HEK293 (cell line): Measurements from ENCODE around the gene CACNG7.

Experiments
- CTCF ChIP-seq: fragments of 450-650 bp; formaldehyde crosslinking; IDR thresholded peaks from 2 replicates; pipeline ENCODE4 v1.5.1; 2016; ENCODE audit warnings: missing biosample characterization, missing genetic modification characterization
- GLIS1 ChIP-seq: fragments of 450-650 bp; formaldehyde crosslinking; IDR thresholded peaks from 2 replicates; pipeline ENCODE4 v1.5.1; 2016; ENCODE audit warnings: missing biosample characterization, missing genetic modification characterization
- WT1 ChIP-seq: fragments of 450-650 bp; formaldehyde crosslinking; IDR thresholded peaks from 2 replicates; pipeline ENCODE4 v1.5.1; 2016; ENCODE audit warnings: missing biosample characterization, missing genetic modification characterization
- YY1 ChIP-seq: fragments of 450-650 bp; formaldehyde crosslinking; IDR thresholded peaks from 2 replicates; pipeline ENCODE4 v1.5.1; 2018; ENCODE audit warnings: missing biosample characterization, missing genetic modification characterization
- ZNF214 ChIP-seq: fragments of 450-650 bp; formaldehyde crosslinking; IDR thresholded peaks from 2 replicates; pipeline ENCODE4 v1.5.1; 2017; ENCODE audit warnings: missing biosample characterization, mild to moderate bottlenecking, missing genetic modification characterization, borderline replicate concordance
- ZNF24 ChIP-seq: fragments of 450-650 bp; formaldehyde crosslinking; IDR thresholded peaks from 2 replicates; pipeline ENCODE4 v1.5.1; 2016; ENCODE audit warnings: missing biosample characterization, missing genetic modification characterization
- ZNF501 ChIP-seq: fragments of 450-650 bp; formaldehyde crosslinking; IDR thresholded peaks from 2 replicates; pipeline ENCODE4 v1.5.1; 2016; ENCODE audit warnings: missing biosample characterization, missing genetic modification characterization
- ZNF530 ChIP-seq: fragments of 450-650 bp; formaldehyde crosslinking; IDR thresholded peaks from 2 replicates; pipeline ENCODE4 v1.5.1; 2016; ENCODE audit warnings: low read depth, missing biosample characterization, missing genetic modification characterization
- ZNF585B ChIP-seq: fragments of 450-650 bp; formaldehyde crosslinking; IDR thresholded peaks from 2 replicates; pipeline ENCODE4 v1.5.1; 2016; ENCODE audit warnings: missing biosample characterization, missing genetic modification characterization
- ZSCAN4 ChIP-seq: fragments of 450-650 bp; formaldehyde crosslinking; IDR thresholded peaks from 2 replicates; pipeline ENCODE4 v1.5.1; 2017; ENCODE audit warnings: missing biosample characterization, missing genetic modification characterization
- TF ChIP-seq, protein P1 (sequence below): fragments of 450-650 bp; formaldehyde crosslinking; IDR thresholded peaks from 2 replicates; pipeline ENCODE4 v1.5.1; 2016; ENCODE audit warnings: missing biosample characterization, missing genetic modification characterization

GRCh38 chr19:53969366-53969765 is 60.3 kb downstream of the CACNG7 start:
- TF ChIP-seq CTCF (tag by site-specific recombination) (no peak), ZNF530 (tag by site-specific recombination) (no peak), ZNF585B (tag by site-specific recombination) (no peak), ZNF501 (tag by site-specific recombination) (no peak), ZNF24 (tag by site-specific recombination) (no peak), YY1 (tag by site-specific recombination) (no peak), WT1 (no peak), ZNF214 (tag by site-specific recombination) (no peak), ZSCAN4 (tag by site-specific recombination) (no peak), GLIS1 (tag by site-specific recombination) (no peak)
- TF ChIP-seq, protein P1, sequence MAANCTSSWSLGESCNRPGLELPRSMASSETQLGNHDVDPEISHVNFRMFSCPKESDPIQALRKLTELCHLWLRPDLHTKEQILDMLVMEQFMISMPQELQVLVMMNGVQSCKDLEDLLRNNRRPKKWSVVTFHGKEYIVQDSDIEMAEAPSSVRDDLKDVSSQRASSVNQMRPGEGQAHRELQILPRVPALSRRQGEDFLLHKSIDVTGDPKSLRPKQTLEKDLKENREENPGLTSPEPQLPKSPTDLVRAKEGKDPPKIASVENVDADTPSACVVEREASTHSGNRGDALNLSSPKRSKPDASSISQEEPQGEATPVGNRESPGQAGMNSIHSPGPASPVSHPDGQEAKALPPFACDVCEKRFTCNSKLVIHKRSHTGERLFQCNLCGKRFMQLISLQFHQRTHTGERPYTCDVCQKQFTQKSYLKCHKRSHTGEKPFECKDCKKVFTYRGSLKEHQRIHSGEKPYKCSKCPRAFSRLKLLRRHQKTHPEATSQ (tag by site-specific recombination): no peak
